Measurements from ENCODE around the gene COL28A1.
"Not testable (repeated sequence)": the region's sequence is repeated elsewhere in the genome, so short reads cannot be mapped to it uniquely, and the experiment has no call there.

COL28A1 gene

GRCh38 chr7:7519056-7519455 is 16.6 kb downstream of the COL28A1 start:
- no peak for DNase-seq (ENCODE audit: low read depth, low spot score)

GRCh38 chr7:7517754-7518153 is 17.9 kb downstream of the COL28A1 start:
- DNase-seq (ENCODE audit: low read depth, low spot score) = no peak

GRCh38 chr7:7516662-7517061 is 19.0 kb downstream of the COL28A1 start:
- DNase-seq (ENCODE audit: low read depth, low spot score) = no peak

DNA sequence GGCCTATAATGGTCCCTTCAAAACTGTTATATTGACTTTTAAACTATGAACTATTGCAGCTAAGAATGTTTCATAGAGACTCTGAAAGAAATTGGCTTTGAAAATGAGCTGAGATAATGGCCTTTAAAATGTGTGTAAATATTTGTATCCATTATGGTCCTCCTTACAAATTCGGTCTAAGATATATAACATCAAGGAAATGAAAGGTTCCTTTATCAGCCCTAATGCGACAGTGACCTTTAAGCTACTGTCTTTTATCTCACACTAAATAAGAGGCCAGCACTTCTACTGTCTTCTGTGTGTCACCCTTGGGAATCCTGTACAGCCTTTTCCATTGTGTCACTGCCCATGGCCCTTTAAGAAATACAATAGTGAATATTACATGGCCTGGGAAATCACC is 19.5 kb downstream of the COL28A1 start:
- DNase-seq (ENCODE audit: low read depth, low spot score) = no peak

- no peak for DNase-seq (ENCODE audit: low read depth, low spot score)
Observed at GRCh38 chr7:7512861-7513597, 22.6 kb downstream of the COL28A1 start.

DNA sequence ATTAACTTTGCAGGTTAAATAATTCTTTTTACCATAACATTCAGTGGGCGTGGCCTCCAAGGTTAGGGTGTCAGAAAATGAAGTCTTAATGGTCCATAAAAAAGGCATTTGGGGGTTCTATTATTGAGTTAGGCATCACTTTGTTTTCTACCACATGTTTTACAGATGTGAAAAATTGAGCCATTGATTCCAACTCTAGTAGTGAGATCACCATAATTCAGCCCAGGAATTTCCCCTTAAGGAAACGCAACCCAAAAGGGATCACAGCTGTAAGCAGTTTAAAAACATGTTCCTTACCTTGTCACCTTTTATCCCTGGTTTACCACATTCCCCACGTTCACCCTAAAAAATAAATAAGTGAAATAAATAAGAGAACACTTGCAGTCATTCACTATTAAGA is 24.9 kb downstream of the COL28A1 start:
- DNase-seq (ENCODE audit: low read depth, low spot score) = no peak

GRCh38 chr7:7505915-7506314 is 29.8 kb downstream of the COL28A1 start:
- no peak for DNase-seq (ENCODE audit: low read depth, low spot score)

GRCh38 chr7:7504910-7505704 is 30.6 kb downstream of the COL28A1 start:
- DNase-seq (ENCODE audit: low read depth, low spot score) = no peak

DNA sequence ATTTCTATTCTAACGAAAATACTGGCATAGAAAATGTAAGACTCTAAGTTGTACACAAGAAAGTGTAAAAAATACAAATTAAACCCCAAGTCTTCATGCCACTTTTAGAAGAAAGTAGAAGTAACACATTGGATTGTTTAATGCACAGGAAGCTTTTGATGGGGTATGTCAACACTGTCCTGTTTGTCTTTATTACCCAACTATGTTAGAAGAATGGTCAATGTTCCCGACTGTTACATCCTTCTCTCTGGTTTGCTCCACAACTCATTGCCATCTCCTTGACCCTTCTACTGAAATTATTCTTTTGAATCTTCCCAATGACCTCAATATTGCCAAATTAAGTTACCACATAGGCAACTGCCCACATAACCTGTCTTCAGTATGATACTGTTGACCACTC is 35.8 kb downstream of the COL28A1 start:
- DNase-seq (ENCODE audit: low read depth, low spot score) = no peak

DNA sequence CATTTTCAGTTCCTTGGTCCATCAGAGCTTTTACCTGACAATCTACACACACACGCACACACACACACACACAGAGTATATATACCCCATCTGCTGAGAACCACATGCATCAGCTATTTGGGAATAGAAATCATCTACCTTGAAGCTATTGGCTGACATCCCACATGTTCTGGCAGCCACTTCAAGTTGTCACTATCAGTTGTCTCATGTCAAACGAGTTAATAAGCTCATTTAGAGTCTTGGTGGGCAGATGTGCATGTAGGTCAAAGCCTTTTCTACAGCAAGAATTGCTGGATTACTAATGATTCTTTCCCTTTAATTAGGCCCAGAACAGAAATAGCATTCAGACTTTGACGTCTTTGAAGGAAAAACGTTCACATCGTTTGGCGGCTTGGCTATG is 36.8 kb downstream of the COL28A1 start:
- DNase-seq (ENCODE audit: low read depth, low spot score) = no peak

GRCh38 chr7:7496311-7496710 is 39.4 kb downstream of the COL28A1 start:
- DNase-seq (ENCODE audit: low read depth, low spot score) = no peak

DNA sequence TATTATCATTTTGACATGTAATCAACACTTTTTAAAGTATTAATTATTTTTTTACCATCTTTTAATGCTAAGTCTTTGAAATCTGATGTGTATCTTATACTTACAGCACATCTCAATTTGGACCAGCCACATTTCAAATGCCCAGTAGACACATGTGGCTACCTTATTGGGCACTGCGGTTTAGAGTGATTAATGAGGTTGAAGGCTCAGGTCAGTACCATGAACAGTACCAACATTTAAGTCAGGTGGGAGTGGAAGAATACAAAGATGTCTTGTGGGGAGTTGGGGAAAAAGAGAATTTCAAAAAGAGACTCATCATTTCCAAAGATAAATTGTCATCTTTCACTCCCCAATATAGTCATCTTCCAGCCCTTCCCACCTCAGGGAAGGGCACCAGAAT is 40.5 kb downstream of the COL28A1 start:
- no peak for DNase-seq (ENCODE audit: low read depth, low spot score)

DNA sequence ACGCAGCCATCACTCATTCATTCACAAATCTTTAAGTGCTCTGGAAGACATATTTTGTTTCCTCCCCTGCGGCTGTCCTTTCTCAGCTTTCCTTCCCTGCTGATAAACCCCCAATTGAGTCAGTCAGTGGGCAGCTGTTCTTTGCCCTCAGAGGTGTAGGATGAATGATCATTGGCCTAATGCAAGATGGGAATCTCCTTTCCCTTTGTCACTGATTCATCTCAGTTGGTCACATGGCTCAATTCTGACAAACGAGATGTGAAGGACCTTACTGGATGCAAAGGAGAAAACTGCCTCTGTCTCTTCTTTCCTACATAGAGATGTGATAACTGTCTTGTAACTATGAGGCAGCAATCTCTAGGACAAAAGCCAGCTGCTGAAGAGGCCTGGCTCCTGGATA is 44.6 kb downstream of the COL28A1 start:
- DNase-seq (ENCODE audit: low read depth, low spot score) = no peak

DNA sequence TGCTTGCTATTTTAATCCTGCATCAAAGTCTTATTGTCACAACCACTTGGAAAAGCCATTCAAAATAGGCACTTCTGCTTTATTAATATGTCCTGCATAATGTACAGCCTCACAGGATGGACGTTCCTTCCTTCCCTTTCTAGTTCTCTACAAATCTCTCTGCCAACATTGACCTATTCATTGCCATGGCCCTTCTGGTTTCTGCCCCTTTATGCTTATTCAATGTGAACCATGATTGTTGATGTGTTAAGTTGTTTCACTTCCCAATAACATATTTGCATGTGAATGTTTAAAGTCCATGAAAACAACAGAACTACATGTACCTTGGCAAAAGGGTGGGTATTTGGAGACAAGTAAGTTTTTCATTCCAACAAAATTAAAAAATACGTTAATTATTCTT is 45.7 kb downstream of the COL28A1 start:
- DNase-seq (ENCODE audit: low read depth, low spot score) = no peak

GRCh38 chr7:7489546-7489945 is 46.1 kb downstream of the COL28A1 start:
- no peak for DNase-seq (ENCODE audit: low read depth, low spot score)

DNA sequence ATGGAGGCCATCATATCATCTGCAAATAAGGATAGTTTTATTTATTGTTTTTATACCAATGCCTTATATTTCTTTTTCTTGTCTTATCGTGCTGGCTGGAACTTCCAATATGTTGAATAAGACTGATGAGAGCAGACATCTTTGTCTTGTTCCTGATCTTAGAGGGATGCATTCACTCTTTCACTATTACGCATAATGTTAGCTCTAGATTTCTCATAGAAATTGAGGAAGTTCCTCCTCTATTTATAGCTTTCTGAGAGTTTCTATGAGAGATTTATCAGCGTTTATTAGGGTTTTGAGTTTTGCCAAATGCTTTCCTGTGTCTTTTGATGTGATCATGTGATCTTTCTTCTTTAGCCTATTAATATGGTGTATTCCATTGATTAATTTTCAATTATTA is 49.3 kb downstream of the COL28A1 start:
- DNase-seq (ENCODE audit: low read depth, low spot score) = no peak

GRCh38 chr7:7484072-7484471 is 51.6 kb downstream of the COL28A1 start:
- DNase-seq (ENCODE audit: low read depth, low spot score) = no peak

DNA sequence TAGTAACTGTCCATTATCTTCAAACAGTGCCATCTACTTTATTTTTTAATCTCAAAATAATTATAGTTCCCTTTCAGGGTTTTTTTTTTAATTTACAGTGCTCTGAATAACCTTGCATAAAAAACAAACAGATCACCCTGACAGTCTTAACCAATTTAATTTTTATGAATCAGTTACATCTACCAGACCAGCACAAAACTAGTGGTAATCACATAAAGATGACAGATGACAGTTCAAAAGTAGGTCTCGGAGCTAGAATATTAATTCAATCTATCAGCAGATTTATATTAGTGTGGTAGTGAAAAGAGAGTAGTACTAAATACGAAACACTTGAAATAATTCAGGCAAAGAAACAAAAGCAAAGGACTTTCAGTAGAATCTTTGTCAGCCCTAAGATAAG is 53.9 kb downstream of the COL28A1 start:
- DNase-seq (ENCODE audit: low read depth, low spot score) = no peak

DNA sequence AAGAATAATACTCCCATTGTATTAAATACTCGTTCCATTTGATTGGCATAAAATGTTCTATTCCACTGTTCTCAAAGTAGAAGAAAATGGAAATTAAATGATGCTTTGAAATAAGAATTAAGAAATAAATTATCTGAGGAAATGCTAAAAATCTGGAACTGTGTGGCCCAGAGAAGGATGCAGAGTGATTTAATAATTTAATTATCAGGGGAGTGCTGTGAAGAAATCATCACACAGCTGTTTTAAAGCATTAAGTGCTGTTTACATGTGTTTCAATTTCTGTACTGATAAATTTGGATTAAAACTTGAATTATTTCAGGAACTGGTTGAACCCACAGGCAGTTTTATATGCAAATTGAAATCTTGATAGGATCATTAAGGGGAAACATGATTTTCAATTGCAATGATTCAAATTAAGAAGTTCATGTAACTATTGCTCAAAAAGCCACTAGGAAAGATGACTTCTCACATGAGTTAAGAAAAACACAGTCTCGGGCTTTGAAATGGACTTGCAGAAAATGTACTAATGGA is 56.3 kb downstream of the COL28A1 start:
- no peak for DNase-seq (ENCODE audit: low read depth, low spot score)

GRCh38 chr7:7478569-7478968 is 57.1 kb downstream of the COL28A1 start:
- no peak for DNase-seq (ENCODE audit: low read depth, low spot score)

GRCh38 chr7:7477641-7478040 is 58.0 kb downstream of the COL28A1 start:
- DNase-seq (ENCODE audit: low read depth, low spot score) = not testable (repeated sequence)

- DNase-seq (ENCODE audit: low read depth, low spot score) = no peak
Observed at GRCh38 chr7:7476381-7476780, 59.3 kb downstream of the COL28A1 start.

GRCh38 chr7:7475601-7476000 is 60.1 kb downstream of the COL28A1 start:
- DNase-seq (ENCODE audit: low read depth, low spot score) = no peak

Data from iPS DF 19.7 (cell line).